Neural progenitor cell (in vitro differentiated cells): ENCODE data around the gene SRSF9.
"Not testable (repeated sequence)": the region's sequence is repeated elsewhere in the genome, so short reads cannot be mapped to it uniquely, and the experiment has no call there.

Experiments used
- CTCF ChIP-seq: fragments of 200-600 bp; sonication (generic); IDR thresholded peaks from 2 replicates; pipeline ENCODE4 v1.5.1; 2017; ENCODE audit warnings: antibody characterized with exemption, mild to moderate bottlenecking
- EZH2phosphoT487 ChIP-seq: fragments of 200-600 bp; sonication (generic); IDR thresholded peaks from 2 replicates; pipeline ENCODE4 v1.6.1; 2017; ENCODE audit warnings: antibody characterized with exemption

GRCh38 chr12:120446844-120447178 is 22.7 kb downstream of the SRSF9 start:
- not testable (repeated sequence) for TF ChIP-seq CTCF, EZH2phosphoT487
